Neural progenitor cell (in vitro differentiated cells): ENCODE data around the gene SEMA5B. TPM values are rescaled to one million over a fixed set of nuclear protein-coding genes. Genes with fewer than 3 reads are reported as not detected.

Experiments used
- DNase-seq: peaks from one replicate; pipeline ENCODE4 v3.0.0-alpha.2; 2016; ENCODE audit warnings: low spot score
- H2AFZ ChIP-seq: fragments of 200-600 bp; sonication (generic); replicated peaks from 2 replicates; pipeline ENCODE4 v1.6.1; 2016; ENCODE audit warnings: antibody characterized with exemption
- H3F3A ChIP-seq: fragments of 200-600 bp; sonication (generic); 2 replicates; pipeline ENCODE4 v1.6.1; 2016; ENCODE audit warnings: antibody characterized with exemption, low read depth
- H3K27ac ChIP-seq: fragments of 200-600 bp; sonication (generic); 2 replicates; pipeline ENCODE4 v1.5.1; 2016; ENCODE audit warnings: mild to moderate bottlenecking
- H3K27me3 ChIP-seq: fragments of 200-600 bp; sonication (generic); 2 replicates; pipeline ENCODE4 v1.6.1; 2016; ENCODE audit warnings: mild to moderate bottlenecking, moderate library complexity
- H3K36me3 ChIP-seq: fragments of 200-600 bp; sonication (generic); 2 replicates; pipeline ENCODE4 v1.5.1; 2016
- H3K4me1 ChIP-seq: fragments of 200-600 bp; sonication (generic); 2 replicates; pipeline ENCODE4 v1.6.1; 2016; ENCODE audit warnings: mixed run types
- H3K4me2 ChIP-seq: fragments of 200-600 bp; sonication (generic); 2 replicates; pipeline ENCODE4 v1.6.1; 2016
- H3K4me3 ChIP-seq: fragments of 200-600 bp; sonication (generic); 2 replicates; pipeline ENCODE4 v1.5.1; 2016
- H3K79me2 ChIP-seq: fragments of 200-600 bp; sonication (generic); 2 replicates; pipeline ENCODE4 v1.6.1; 2016; ENCODE audit warnings: low read depth
- H3K9ac ChIP-seq: fragments of 200-600 bp; sonication (generic); 2 replicates; pipeline ENCODE4 v1.6.1; 2016
- H3K9me3 ChIP-seq: fragments of 200-600 bp; sonication (generic); 2 replicates; pipeline ENCODE4 v1.5.1; 2016; ENCODE audit warnings: low read depth
- H4K20me1 ChIP-seq: fragments of 200-600 bp; sonication (generic); 2 replicates; pipeline ENCODE4 v1.6.1; 2016; ENCODE audit warnings: low read depth
- H3K27ac Mint-ChIP-seq: 3 replicates; pipeline ENCODE4 v1.8.0; 2021; ENCODE audit warnings: mixed read lengths
- H3K27me3 Mint-ChIP-seq: 2 replicates; pipeline ENCODE4 v1.8.0; 2022; ENCODE audit warnings: low read depth, mild to moderate bottlenecking, inconsistent platforms, moderate library complexity, mixed read lengths; ENCODE audit not compliant: insufficient read depth
- H3K36me3 Mint-ChIP-seq: 3 replicates; pipeline ENCODE4 v1.8.0; 2021; ENCODE audit warnings: mixed read lengths
- H3K4me1 Mint-ChIP-seq: 3 replicates; pipeline ENCODE4 v1.8.0; 2021; ENCODE audit warnings: mixed read lengths
- H3K4me3 Mint-ChIP-seq: 3 replicates; pipeline ENCODE4 v1.8.0; 2021; ENCODE audit warnings: mild to moderate bottlenecking, moderate library complexity, mixed read lengths
- H3K9me3 Mint-ChIP-seq: 3 replicates; pipeline ENCODE4 v1.8.0; 2020; ENCODE audit warnings: mixed read lengths
- CTCF ChIP-seq: fragments of 200-600 bp; sonication (generic); IDR thresholded peaks from 2 replicates; pipeline ENCODE4 v1.5.1; 2017; ENCODE audit warnings: antibody characterized with exemption, mild to moderate bottlenecking
- EZH2 ChIP-seq: fragments of 200-600 bp; sonication (generic); IDR thresholded peaks from 2 replicates; pipeline ENCODE4 v1.6.1; 2017; ENCODE audit warnings: antibody characterized with exemption, mild to moderate bottlenecking, moderate library complexity
- EZH2phosphoT487 ChIP-seq: fragments of 200-600 bp; sonication (generic); IDR thresholded peaks from 2 replicates; pipeline ENCODE4 v1.6.1; 2017; ENCODE audit warnings: antibody characterized with exemption
- total RNA-seq: library from RNA; depleted of rRNA; stranded (reverse); fragments of >200 nt; gene quantifications from 2 replicates; pipeline ENCODE4 v1.2.3, GENCODE V29; 2015; ENCODE audit warnings: low replicate concordance

The SEMA5B gene
- total RNA-seq, 1 donor from 2014 or later: 10.1 TPM

DNA sequence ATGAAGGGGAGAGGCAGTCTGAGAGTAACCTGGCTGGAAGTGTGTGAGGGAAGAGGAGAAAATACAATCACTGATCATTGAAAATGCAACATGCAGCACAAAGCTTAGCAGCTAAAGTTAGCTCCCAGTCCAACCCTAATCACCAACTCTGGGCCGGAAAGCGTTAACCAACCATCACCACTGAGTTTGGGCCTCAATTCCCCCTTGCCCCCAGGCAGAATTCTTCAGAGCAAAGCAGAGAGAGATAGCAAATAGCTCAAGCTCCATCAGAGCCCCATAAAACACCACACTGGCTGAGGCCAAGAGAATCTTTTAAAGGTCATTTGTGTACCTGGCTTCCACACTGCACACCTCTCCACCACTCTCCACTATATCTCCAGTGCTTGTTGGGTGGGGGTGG lies 23.1 kb upstream of the SEMA5B start:
- Mint-ChIP-seq H3K4me3 (no peak overlapping the region), H3K4me1 (peaks cover 7% of the 10 kb centered on the region), H3K27me3 (peaks cover 10% of the 10 kb centered on the region), H3K9me3 (no peaks in the 10 kb centered on the region), H3K36me3 (no peaks in the 10 kb centered on the region), H3K27ac (no peak overlapping the region)
- Histone ChIP-seq H3K4me2 (no peak overlapping the region), H3K9ac (no peak overlapping the region), H3K4me1 (peaks cover 8% of the 10 kb centered on the region), H3K36me3 (no peaks in the 10 kb centered on the region), H3K9me3 (no peaks in the 10 kb centered on the region), H4K20me1 (no peaks in the 10 kb centered on the region), H3K4me3 (no peak overlapping the region), H3K79me2 (no peaks in the 10 kb centered on the region), H2AFZ (no peak overlapping the region), H3K27ac (no peak overlapping the region), H3F3A (no peaks in the 10 kb centered on the region), H3K27me3 (no peaks in the 10 kb centered on the region)
- no peak for DNase-seq
- TF ChIP-seq EZH2phosphoT487 (no peak), EZH2 (no peak), CTCF (no peak)

DNA sequence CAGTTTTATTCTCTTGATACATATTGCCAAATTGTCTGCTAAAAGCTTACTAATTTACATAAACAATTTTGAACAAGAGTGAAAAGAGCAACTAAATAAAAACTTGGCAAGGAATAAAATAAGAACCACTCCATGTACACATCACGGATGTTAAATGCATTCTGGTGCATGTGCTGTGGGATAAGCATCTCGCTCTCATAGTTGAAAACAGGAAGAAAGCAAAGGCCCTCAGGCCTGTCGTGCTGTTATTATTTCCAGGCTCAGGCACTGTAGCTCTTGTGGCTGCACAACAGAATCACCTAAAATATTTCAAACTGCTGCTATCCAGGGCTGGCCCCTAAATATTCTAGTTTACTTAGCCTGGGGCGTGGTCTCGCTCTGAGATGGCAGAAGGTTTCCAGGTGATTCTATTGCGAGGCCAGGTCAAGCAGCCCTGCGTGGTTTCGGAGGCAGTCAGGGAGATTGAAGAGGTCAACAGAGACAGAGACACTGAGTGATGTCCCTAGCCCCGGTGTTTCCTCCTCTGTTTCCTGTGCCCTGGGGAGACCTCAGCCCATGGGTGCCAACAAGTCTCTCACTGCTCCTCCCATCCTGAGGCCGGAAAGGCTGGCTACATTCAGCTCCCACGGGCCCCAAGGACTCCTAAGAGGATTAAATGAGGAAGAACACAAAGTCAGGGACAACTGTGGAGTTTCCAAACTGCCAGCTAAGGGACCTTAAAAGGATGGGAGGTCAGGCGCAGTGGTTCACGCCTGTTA lies 21.1 kb upstream of the SEMA5B start:
- no peak overlapping the region for H3K4me3 Mint-ChIP-seq
- no peak for TF ChIP-seq EZH2
- TF ChIP-seq CTCF: no peak
- no peak for TF ChIP-seq EZH2phosphoT487
- peaks cover 4% of the 10 kb centered on the region for H3K4me1 ChIP-seq
- H4K20me1 ChIP-seq: no peaks in the 10 kb centered on the region
- no peak overlapping the region for H3K27ac Mint-ChIP-seq
- no peaks in the 10 kb centered on the region for H3F3A ChIP-seq
- H3K27ac ChIP-seq: no peak overlapping the region
- H3K4me1 Mint-ChIP-seq: peaks cover 8% of the 10 kb centered on the region
- no peak for DNase-seq
- no peaks in the 10 kb centered on the region for H3K27me3 ChIP-seq
- H3K36me3 ChIP-seq: no peaks in the 10 kb centered on the region
- no peaks in the 10 kb centered on the region for H3K9me3 Mint-ChIP-seq
- no peak overlapping the region for H3K4me2 ChIP-seq
- H3K27me3 Mint-ChIP-seq: peaks cover 10% of the 10 kb centered on the region
- H3K79me2 ChIP-seq: no peaks in the 10 kb centered on the region
- H3K9me3 ChIP-seq: no peaks in the 10 kb centered on the region
- no peak overlapping the region for H3K4me3 ChIP-seq
- no peak overlapping the region for H3K9ac ChIP-seq
- H2AFZ ChIP-seq: no peak overlapping the region
- H3K36me3 Mint-ChIP-seq: no peaks in the 10 kb centered on the region

GRCh38 chr3:123047062-123047319 lies 19.4 kb upstream of the SEMA5B start:
- Histone ChIP-seq H3K9ac (no peak overlapping the region), H3K4me3 (no peak overlapping the region), H3K4me1 (peaks cover 4% of the 10 kb centered on the region), H3K27ac (no peak overlapping the region), H3K4me2 (no peak overlapping the region), H2AFZ (no peak overlapping the region), H3K79me2 (no peaks in the 10 kb centered on the region), H4K20me1 (no peaks in the 10 kb centered on the region), H3K36me3 (no peaks in the 10 kb centered on the region), H3K9me3 (no peaks in the 10 kb centered on the region), H3K27me3 (no peaks in the 10 kb centered on the region), H3F3A (no peaks in the 10 kb centered on the region)
- TF ChIP-seq EZH2 (no peak), CTCF (no peak), EZH2phosphoT487 (no peak)
- no peaks in the 10 kb centered on the region for H3K9me3 Mint-ChIP-seq
- no peaks in the 10 kb centered on the region for H3K36me3 Mint-ChIP-seq
- DNase-seq: no peak
- H3K4me1 Mint-ChIP-seq: peaks cover 11% of the 10 kb centered on the region
- H3K27ac Mint-ChIP-seq: no peak overlapping the region
- H3K4me3 Mint-ChIP-seq: no peak overlapping the region
- H3K27me3 Mint-ChIP-seq: peaks cover 4% of the 10 kb centered on the region
